Endothelial cell (in vitro differentiated cells): ENCODE measurements around the gene TXNDC17. TPM values are rescaled to one million over a fixed set of nuclear protein-coding genes. Genes with fewer than 3 reads are reported as not detected.

Experiments
- DNase-seq: peaks from one replicate; pipeline ENCODE4 v3.0.0; 2021; ENCODE audit warnings: low spot score
- H3K27ac Mint-ChIP-seq: one replicate; pipeline ENCODE4 v1.8.0; 2021; ENCODE audit warnings: mixed read lengths, inconsistent platforms; ENCODE audit not compliant: unreplicated experiment
- H3K27me3 Mint-ChIP-seq: one replicate; pipeline ENCODE4 v1.8.0; 2021; ENCODE audit warnings: mild to moderate bottlenecking, moderate library complexity, mixed read lengths, inconsistent platforms; ENCODE audit not compliant: unreplicated experiment
- H3K36me3 Mint-ChIP-seq: one replicate; pipeline ENCODE4 v1.8.0; 2021; ENCODE audit warnings: mild to moderate bottlenecking, low read depth, mixed read lengths, inconsistent platforms; ENCODE audit not compliant: unreplicated experiment
- H3K4me1 Mint-ChIP-seq: one replicate; pipeline ENCODE4 v1.8.0; 2021; ENCODE audit warnings: mild to moderate bottlenecking, mixed read lengths, inconsistent platforms; ENCODE audit not compliant: unreplicated experiment
- H3K4me3 Mint-ChIP-seq: one replicate; pipeline ENCODE4 v1.8.0; 2021; ENCODE audit warnings: mild to moderate bottlenecking, mixed read lengths, inconsistent platforms; ENCODE audit not compliant: unreplicated experiment
- H3K9me3 Mint-ChIP-seq: one replicate; pipeline ENCODE4 v1.8.0; 2021; ENCODE audit warnings: mixed read lengths, inconsistent platforms; ENCODE audit not compliant: unreplicated experiment
- total RNA-seq: library from RNA; stranded (reverse); fragmentation: NEBNext Ultra II Directional; extraction: Animal tissue kit (Norgen Biotek cat#: 25700); gene quantifications from one replicate; pipeline ENCODE4 v1.2.1, GENCODE V29; 2021; ENCODE audit not compliant: unreplicated experiment
- TF ChIP-seq, protein P1 (sequence below): fragments of 200-600 bp; sonication (generic); IDR thresholded peaks from one replicate; pipeline ENCODE4 v1.5.0; 2021; ENCODE audit warnings: antibody characterized with exemption; ENCODE audit not compliant: unreplicated experiment

TXNDC17 gene
- total RNA-seq, 1 donor from 2014 or later = 94.2 TPM

DNA sequence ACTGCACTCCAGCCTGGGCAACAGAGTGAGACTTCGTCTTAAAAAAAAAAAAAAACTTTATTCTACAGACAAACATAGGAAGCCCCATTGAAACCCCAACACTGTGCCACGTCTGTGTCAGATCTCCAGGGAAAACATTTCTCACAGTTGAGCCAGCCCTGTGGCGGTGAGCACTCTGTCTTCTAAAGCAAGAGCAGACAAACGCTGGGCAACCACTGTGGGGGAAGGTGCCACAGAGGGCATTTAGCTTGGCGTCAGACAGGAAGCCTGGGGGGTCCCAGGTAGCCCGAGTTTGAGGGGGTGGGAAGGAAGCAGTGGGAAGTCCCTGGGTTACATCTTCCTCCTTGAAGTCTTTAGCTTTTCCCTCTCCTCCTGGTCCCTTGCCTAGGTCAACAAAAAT lies 26.7 kb downstream of the TXNDC17 start:
- Mint-ChIP-seq H3K36me3 (no peaks in the 10 kb centered on the region), H3K4me1 (peaks cover 9% of the 10 kb centered on the region), H3K4me3 (no peak overlapping the region), H3K9me3 (no peaks in the 10 kb centered on the region), H3K27me3 (peaks cover 3% of the 10 kb centered on the region), H3K27ac (no peak overlapping the region)
- DNase-seq = no peak
- TF ChIP-seq, protein P1, sequence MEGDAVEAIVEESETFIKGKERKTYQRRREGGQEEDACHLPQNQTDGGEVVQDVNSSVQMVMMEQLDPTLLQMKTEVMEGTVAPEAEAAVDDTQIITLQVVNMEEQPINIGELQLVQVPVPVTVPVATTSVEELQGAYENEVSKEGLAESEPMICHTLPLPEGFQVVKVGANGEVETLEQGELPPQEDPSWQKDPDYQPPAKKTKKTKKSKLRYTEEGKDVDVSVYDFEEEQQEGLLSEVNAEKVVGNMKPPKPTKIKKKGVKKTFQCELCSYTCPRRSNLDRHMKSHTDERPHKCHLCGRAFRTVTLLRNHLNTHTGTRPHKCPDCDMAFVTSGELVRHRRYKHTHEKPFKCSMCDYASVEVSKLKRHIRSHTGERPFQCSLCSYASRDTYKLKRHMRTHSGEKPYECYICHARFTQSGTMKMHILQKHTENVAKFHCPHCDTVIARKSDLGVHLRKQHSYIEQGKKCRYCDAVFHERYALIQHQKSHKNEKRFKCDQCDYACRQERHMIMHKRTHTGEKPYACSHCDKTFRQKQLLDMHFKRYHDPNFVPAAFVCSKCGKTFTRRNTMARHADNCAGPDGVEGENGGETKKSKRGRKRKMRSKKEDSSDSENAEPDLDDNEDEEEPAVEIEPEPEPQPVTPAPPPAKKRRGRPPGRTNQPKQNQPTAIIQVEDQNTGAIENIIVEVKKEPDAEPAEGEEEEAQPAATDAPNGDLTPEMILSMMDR = no peak

DNA sequence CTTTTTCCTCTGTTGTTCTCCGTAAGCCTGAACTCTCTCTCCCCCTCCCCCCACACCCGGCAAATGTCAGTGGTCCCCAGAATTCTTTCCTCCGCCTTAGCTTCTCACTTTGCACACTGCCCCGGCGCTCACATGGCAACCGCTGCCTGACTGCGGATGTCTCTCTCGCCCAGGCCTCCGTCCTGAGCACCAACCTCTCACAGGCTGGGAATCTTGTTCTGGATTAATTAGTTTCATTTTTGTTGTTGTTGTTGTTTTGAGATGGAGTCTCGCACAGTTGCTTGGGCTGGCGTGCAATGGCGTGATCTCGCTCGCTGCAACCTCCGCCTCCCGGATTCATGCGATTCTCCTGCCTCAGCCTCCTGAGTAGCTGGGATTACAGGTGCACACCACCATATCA lies 27.4 kb downstream of the TXNDC17 start:
- H3K4me1 Mint-ChIP-seq = peaks cover 9% of the 10 kb centered on the region
- peaks cover 3% of the 10 kb centered on the region for H3K27me3 Mint-ChIP-seq
- no peak overlapping the region for H3K4me3 Mint-ChIP-seq
- TF ChIP-seq, protein P1 = no peak
- H3K27ac Mint-ChIP-seq = no peak overlapping the region
- no peaks in the 10 kb centered on the region for H3K9me3 Mint-ChIP-seq
- no peak for DNase-seq
- H3K36me3 Mint-ChIP-seq = no peaks in the 10 kb centered on the region

- peaks cover 3% of the 10 kb centered on the region for H3K27me3 Mint-ChIP-seq
- DNase-seq = no peak
- peaks cover 9% of the 10 kb centered on the region for H3K4me1 Mint-ChIP-seq
- TF ChIP-seq, protein P1 = no peak
- H3K9me3 Mint-ChIP-seq = no peaks in the 10 kb centered on the region
- no peak overlapping the region for H3K27ac Mint-ChIP-seq
- no peaks in the 10 kb centered on the region for H3K36me3 Mint-ChIP-seq
- H3K4me3 Mint-ChIP-seq = no peak overlapping the region
These were observed 28.0 kb downstream of the TXNDC17 start for GRCh38 chr17:6668727-6669425.

- no peak for DNase-seq
- no peaks in the 10 kb centered on the region for H3K9me3 Mint-ChIP-seq
- no peak overlapping the region for H3K27ac Mint-ChIP-seq
- H3K4me3 Mint-ChIP-seq = no peak overlapping the region
- H3K4me1 Mint-ChIP-seq = peaks cover 9% of the 10 kb centered on the region
- H3K27me3 Mint-ChIP-seq = peaks cover 3% of the 10 kb centered on the region
- TF ChIP-seq, protein P1 = no peak
- no peaks in the 10 kb centered on the region for H3K36me3 Mint-ChIP-seq
These were observed 28.8 kb downstream of the TXNDC17 start for GRCh38 chr17:6669479-6670212.

- Mint-ChIP-seq H3K27me3 (peaks cover 3% of the 10 kb centered on the region), H3K4me1 (peaks cover 9% of the 10 kb centered on the region), H3K27ac (no peak overlapping the region), H3K4me3 (no peak overlapping the region), H3K9me3 (no peaks in the 10 kb centered on the region), H3K36me3 (no peaks in the 10 kb centered on the region)
- no peak for DNase-seq
- TF ChIP-seq, protein P1 = no peak
These were observed 29.7 kb downstream of the TXNDC17 start for GRCh38 chr17:6670571-6670970.
